Fibroblast of skin of right quadriceps (primary cell): ENCODE data around the gene FCMR.

Experiments used
- DNase-seq: peaks from one replicate; pipeline ENCODE4 v3.0.0-alpha.2; 2013

Gene FCMR

GRCh38 chr1:206898915-206899431 is 22.8 kb downstream of the FCMR start:
- no peak for DNase-seq

GRCh38 chr1:206898089-206898914 is 23.4 kb downstream of the FCMR start:
- DNase-seq: peak; percentile 77

- no peak for DNase-seq
These were observed 24.6 kb downstream of the FCMR start, which contains the start of gene IL24 for GRCh38 chr1:206897175-206897574. Gene IL24 (plus strand): TSS chr1:206897443. CDS start chr1:206897833, 390 bp downstream.

- no peak for DNase-seq
These were observed 25.5 kb downstream of the FCMR start for GRCh38 chr1:206896261-206896660.

- DNase-seq: peak; percentile 76
These were observed 25.9 kb downstream of the FCMR start for GRCh38 chr1:206895837-206896242.

- no peak for DNase-seq
These were observed 26.4 kb downstream of the FCMR start for GRCh38 chr1:206895325-206895724.

- no peak for DNase-seq
These were observed 28.4 kb downstream of the FCMR start for GRCh38 chr1:206893380-206893779.

GRCh38 chr1:206892351-206892984 is 29.3 kb downstream of the FCMR start:
- peak; percentile 57 for DNase-seq

GRCh38 chr1:206891412-206891811 is 30.3 kb downstream of the FCMR start:
- DNase-seq: no peak

GRCh38 chr1:206890125-206891060 is 31.3 kb downstream of the FCMR start:
- DNase-seq: peak; percentile 61

GRCh38 chr1:206887701-206888100 is 34.0 kb downstream of the FCMR start:
- no peak for DNase-seq

GRCh38 chr1:206886831-206887230 is 34.9 kb downstream of the FCMR start:
- no peak for DNase-seq

GRCh38 chr1:206885341-206886060 is 36.2 kb downstream of the FCMR start:
- DNase-seq: no peak

GRCh38 chr1:206883876-206884275 is 37.9 kb downstream of the FCMR start:
- no peak for DNase-seq

GRCh38 chr1:206883160-206883559 is 38.6 kb downstream of the FCMR start:
- DNase-seq: no peak

- no peak for DNase-seq
These were observed 39.2 kb downstream of the FCMR start for GRCh38 chr1:206882555-206882954.

GRCh38 chr1:206880314-206880713 is 41.4 kb downstream of the FCMR start:
- DNase-seq: no peak

- DNase-seq: no peak
These were observed 43.3 kb downstream of the FCMR start for GRCh38 chr1:206878456-206878855.

- DNase-seq: no peak
These were observed 45.9 kb downstream of the FCMR start for GRCh38 chr1:206875752-206876377.

GRCh38 chr1:206873603-206874188 is 48.0 kb downstream of the FCMR start:
- DNase-seq: no peak

GRCh38 chr1:206872139-206872538 is 49.6 kb downstream of the FCMR start:
- DNase-seq: no peak
